Measurements from ENCODE around the gene C9.
"Not testable (repeated sequence)": the region's sequence is repeated elsewhere in the genome, so short reads cannot be mapped to it uniquely, and the experiment has no call there.

The C9 gene

GRCh38 chr5:39337252-39337915 is 26.9 kb downstream of the C9 start:
- TF ChIP-seq KLF1 (tag by site-specific recombination; IDR thresholded peaks at IDR 0.05) (no peak), ZNF324 (tag by site-specific recombination; IDR thresholded peaks at IDR 0.05) (no peak), ZBTB8A (tag by site-specific recombination; IDR thresholded peaks at IDR 0.05) (no peak), REST (tag by site-specific recombination; IDR thresholded peaks at IDR 0.05) (no peak), ZNF221 (tag by site-specific recombination; IDR thresholded peaks at IDR 0.05; ENCODE audit: borderline replicate concordance) (no peak), ZNF830 (tag by site-specific recombination; IDR thresholded peaks at IDR 0.05; ENCODE audit: low read depth) (no peak), PRDM2 (tag by site-specific recombination; IDR thresholded peaks at IDR 0.05; ENCODE audit: borderline replicate concordance) (no peak), ZNF548 (tag by site-specific recombination; IDR thresholded peaks at IDR 0.05) (no peak), ZNF37A (tag by site-specific recombination; IDR thresholded peaks at IDR 0.05) (no peak), ZNF639 (tag by site-specific recombination; IDR thresholded peaks at IDR 0.05) (no peak), ZNF621 (tag by site-specific recombination; IDR thresholded peaks at IDR 0.05) (no peak), ZBTB6 (tag by site-specific recombination; IDR thresholded peaks at IDR 0.05) (no peak), ZNF223 (tag by site-specific recombination; IDR thresholded peaks at IDR 0.05) (no peak), ZBTB26 (tag by site-specific recombination; optimal IDR thresholded peaks at IDR 0.05) (no peak), ZNF514 (tag by site-specific recombination; IDR thresholded peaks at IDR 0.05) (no peak), BCL11B (tag by site-specific recombination; IDR thresholded peaks at IDR 0.05; ENCODE audit: low read depth) (no peak), ZNF341 (tag by site-specific recombination; IDR thresholded peaks at IDR 0.05; ENCODE audit: low read depth) (no peak), ZNF529 (tag by site-specific recombination; IDR thresholded peaks at IDR 0.05; ENCODE audit: insufficient replicate concordance) (no peak), REPIN1 (tag by site-specific recombination; IDR thresholded peaks at IDR 0.05; ENCODE audit: low read depth) (no peak)
- Histone ChIP-seq H3K4me1 (ENCODE audit: control insufficient read depth, insufficient read depth, low read length) (no peaks in the 10 kb centered on the region), H3K27ac (ENCODE audit: extremely low read depth, low read depth, low read length) (no peak overlapping the region), H3K36me3 (ENCODE audit: control insufficient read depth in 2 of 2, insufficient read depth in 1 of 2, low read length in 2 of 2) (no peaks in the 10 kb centered on the region), H3K9me3 (ENCODE audit: control insufficient read depth, insufficient read depth, low read depth, low read length) (no peaks in the 10 kb centered on the region), H3K4me3 (ENCODE audit: low read depth, low read length) (no peak overlapping the region)
- CTCF ChIA-PET = no interaction called here
- POLR2A ChIA-PET = no interaction called here

GRCh38 chr5:39334296-39334695 is 30.0 kb downstream of the C9 start:
- CTCF ChIA-PET; H3K27ac ChIP-seq (ENCODE audit: extremely low read depth, low read depth, low read length); H3K36me3 ChIP-seq (ENCODE audit: control insufficient read depth in 2 of 2, insufficient read depth in 1 of 2, low read length in 2 of 2); H3K9me3 ChIP-seq (ENCODE audit: control insufficient read depth, insufficient read depth, low read depth, low read length); H3K4me1 ChIP-seq (ENCODE audit: control insufficient read depth, insufficient read depth, low read length); POLR2A ChIA-PET; H3K4me3 ChIP-seq (ENCODE audit: low read depth, low read length): not testable (repeated sequence)

Data from HEK293 (cell line).